Left ventricle myocardium superior (tissue), 1 donor: ENCODE results near the gene ONECUT3. TPM values are rescaled to one million over a fixed set of nuclear protein-coding genes. Genes with fewer than 3 reads are reported as not detected.

Experiments used
- ATAC-seq: fragments of 200-7000 bp; cut with Tn5 transposase; one replicate; pipeline ENCODE4 v1.9.1; 2020; ENCODE audit warnings: mild to moderate bottlenecking, moderate library complexity
- DNase-seq: peaks from one replicate; pipeline ENCODE4 v3.0.0-alpha.2; 2020
- intact Hi-C: fragments of 100-400 bp; cut with micrococcal nuclease; formaldehyde crosslinking; loops from one replicate; pipeline ENCODE4 v1.11.0; 2022
- total RNA-seq: library from RNA; stranded (reverse); fragmentation: NEBNext Ultra II Directional; extraction: Animal tissue kit (Norgen Biotek cat#: 25700); gene quantifications from one replicate; pipeline ENCODE4 v1.2.1, GENCODE V29; 2021
- donor health status: DM: no; HTN: yes; CAD: no; lungs with severe emphysema.

Gene ONECUT3
- total RNA-seq, 1 donor from 2014 or later = not detected

DNA sequence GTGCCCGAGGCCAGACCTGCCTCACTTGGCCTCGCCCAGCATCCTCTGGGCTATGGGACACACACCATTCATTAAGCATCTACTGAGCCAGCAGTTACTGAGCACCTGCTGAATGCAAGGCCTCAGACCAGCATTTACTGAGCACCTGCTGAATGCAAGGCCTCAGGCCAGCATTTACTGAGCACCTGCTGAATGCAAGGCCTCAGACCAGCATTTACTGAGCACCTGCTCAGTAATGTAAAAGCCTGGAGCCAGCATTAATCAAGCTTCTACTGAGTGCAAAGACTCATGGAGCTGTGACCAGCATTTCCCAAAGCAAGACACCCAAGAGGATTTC is 55.1 kb downstream of the ONECUT3 start:
- no peak for ATAC-seq
- intact Hi-C loops = no loop called here
- no peak for DNase-seq

DNA sequence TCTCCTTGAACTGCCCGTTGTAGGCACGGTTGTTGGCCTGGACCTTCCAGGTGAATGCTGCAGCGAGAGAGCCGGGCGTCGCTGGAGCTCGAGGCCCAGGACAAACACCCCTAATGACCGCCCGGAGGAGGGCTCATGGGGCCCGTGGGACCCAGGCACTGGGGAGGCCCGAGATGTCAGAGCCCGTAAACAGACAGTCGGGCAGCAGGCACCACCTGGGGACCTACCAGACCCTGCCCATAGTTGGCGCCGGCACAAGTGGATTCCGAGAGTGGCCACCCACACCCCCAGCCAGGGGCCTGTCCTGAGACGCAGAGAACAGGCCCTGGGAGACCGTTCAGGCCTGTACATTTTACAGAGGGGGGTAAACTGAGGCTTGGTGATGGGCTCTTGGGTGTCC is 56.4 kb downstream of the ONECUT3 start:
- ATAC-seq (no peak), DNase-seq (no peak)
- intact Hi-C loops = no loop called here

- intact Hi-C loops = no loop called here
- no peak for ATAC-seq
- no peak for DNase-seq
These were observed 57.3 kb downstream of the ONECUT3 start for GRCh38 chr19:1810439-1811160.

DNA sequence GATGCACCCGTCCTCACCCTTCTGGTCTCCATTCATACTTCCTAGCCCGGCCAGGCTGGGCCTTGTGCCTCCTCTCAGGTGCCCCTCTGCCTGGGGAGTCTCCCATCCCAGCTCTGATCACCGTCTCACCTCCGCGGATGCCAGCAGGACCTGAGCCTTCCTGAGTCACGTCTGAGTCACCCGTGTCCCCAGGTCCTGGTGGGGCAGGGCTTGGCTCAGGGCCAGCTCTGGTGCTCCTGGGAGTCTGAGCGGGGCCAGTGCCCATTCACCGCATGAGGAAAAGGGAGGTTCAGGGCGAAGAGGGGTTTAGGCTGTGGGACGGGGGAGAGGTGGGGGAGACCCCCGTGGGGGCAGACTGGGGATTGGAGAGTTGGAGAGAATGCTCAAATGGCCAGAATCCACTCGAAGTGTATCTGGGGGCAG is 58.2 kb downstream of the ONECUT3 start:
- DNase-seq (peak; percentile 70), ATAC-seq (no peak)
- intact Hi-C loops = no loop called here

GRCh38 chr19:1811942-1812425 is 58.7 kb downstream of the ONECUT3 start, which contains the start of gene ATP8B3:
Gene ATP8B3 (minus strand): TSS chr19:1812276. CDS start chr19:1811736, 540 bp downstream.
- ATAC-seq = no peak
- intact Hi-C loops = no loop called here
- no peak for DNase-seq

DNA sequence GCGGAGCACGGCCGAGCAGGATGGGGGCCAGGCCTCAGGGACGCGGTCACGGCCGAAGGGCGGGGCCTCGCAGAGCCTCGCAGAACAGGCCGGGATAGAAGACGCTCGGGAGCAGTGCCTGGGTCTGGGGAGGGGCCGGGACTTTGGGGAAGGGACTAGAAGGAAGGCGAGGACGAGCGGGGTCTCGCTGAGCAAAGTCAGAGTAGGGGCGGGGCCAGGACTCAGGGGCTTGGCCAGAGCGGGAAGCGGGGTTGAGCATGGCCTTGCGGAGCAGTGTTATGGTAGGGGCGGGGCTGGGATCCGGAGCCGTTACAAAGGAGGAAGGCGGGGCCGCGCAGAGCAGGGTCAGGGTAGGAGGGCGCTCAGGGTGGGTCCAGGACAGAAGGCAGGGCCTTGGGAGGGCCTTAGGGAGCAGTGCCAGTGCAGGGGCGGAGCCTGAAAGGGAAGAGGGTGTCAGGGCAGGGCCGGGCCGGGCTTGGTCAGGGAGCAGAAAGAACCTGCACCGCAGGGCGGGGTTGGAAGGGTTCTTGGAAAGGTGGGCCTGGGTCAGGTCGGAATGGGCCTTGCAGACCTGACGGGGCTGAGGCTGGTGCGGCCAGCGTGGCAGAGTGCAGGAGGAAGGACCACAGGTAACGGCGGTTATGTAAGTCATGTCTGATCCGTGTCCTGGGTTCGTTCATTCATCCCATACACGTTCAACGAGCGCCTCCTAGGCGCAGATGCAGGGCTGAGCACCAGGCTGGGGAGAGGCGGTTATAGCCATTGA is 59.3 kb downstream of the ONECUT3 start:
- peak; percentile 94 for DNase-seq
- peak; percentile 91 for ATAC-seq
- intact Hi-C loops = no loop called here

DNA sequence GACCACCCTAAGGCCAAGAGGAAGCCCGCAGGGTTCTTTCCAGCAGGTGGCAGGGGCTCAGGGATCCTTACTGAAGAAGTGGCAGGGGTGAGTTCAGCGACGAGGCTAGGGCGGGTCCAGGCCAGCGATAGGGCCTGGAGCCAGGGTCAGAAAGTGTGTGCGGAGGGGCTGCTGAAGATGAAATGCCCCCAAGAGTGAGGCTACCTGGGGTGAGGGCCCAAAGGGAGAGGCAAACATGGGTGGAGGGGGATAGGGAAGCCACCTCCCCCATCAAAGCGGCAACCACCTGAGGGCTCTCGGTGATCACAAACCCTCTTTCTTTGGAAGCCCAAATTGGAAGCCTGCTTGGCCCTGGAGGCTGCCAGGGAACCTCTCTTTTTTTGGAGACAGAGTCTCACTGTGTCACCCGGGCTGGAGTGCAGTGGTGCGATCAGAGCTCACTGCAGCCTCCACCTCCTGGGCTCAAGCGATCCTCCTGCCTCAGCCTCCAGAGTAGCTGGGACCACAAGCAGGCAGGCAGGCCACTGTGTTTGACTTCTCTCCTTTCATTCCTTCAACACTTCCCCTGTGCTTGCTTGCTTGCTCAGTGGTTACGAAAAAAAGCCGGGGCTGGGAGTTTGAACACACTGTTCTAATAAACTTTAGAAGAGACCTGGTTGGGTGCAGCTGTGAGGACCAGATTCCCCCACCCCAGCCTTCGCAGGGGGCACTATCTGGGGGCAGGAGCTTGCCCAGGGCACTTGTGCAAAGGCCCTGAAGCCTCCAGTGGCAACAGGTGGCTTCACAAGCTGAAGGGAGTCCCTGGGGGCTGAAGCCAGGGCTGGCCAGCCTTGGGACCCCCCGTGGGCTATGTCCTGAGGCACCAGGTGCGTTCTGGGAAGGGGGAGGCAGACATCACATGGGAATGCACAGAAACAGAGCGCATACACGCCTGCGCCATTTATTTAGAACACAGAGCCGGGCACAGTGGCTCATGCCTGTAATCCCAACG is 60.2 kb downstream of the ONECUT3 start:
- intact Hi-C loops = no loop called here
- DNase-seq (peak; percentile 21), ATAC-seq (no peak)

- intact Hi-C loops = no loop called here
- ATAC-seq (no peak), DNase-seq (peak; percentile 19)
These were observed 61.1 kb downstream of the ONECUT3 start for GRCh38 chr19:1814391-1814790.

DNA sequence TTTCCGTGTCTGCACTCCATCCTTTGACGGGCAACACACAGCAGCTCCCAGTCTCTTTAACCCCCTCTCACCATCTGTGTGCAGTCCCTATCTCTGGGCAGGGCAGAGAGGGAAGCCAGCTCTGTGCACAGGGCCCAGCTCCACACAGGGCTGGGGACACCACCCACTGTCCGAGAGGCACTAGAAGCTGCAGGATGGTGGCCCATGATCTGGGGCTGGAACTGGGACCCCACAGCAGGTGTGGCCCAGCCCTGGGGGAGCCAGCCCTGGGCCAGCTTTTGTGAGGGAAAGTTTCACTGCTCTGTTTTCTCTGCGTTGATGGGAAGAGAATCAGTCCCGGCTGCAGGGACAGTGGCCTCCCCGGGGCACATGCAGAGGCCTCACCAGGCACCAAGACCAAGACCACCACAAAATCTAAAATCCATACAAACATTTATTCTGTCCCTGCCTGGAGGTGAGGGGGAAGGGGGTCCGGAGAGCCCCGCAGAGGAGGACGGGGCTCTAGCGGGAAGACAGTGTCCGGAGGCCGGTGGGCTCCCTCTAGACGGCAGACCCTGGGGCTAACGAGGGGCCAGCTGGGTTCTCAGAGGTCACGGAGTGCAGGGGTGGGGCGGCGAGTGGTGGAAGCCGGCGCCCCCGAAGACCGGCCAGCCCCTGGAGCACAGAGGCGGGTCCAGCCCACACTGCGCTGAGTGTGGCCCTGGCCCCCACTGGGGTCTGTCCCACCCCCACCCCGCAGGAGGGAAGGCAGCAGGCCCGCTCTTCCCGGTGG is 61.7 kb downstream of the ONECUT3 start:
- intact Hi-C loops = no loop called here
- ATAC-seq = no peak

GRCh38 chr19:1815605-1816529 is 62.6 kb downstream of the ONECUT3 start:
- no peak for ATAC-seq
- intact Hi-C loops = no loop called here
- DNase-seq = peak; percentile 37

More for the DNA sequence above, 61.7 kb downstream of the ONECUT3 start:
- peak; percentile 17 for DNase-seq

GRCh38 chr19:1816530-1817298 is 63.4 kb downstream of the ONECUT3 start:
- DNase-seq (peak; percentile 26), ATAC-seq (no peak)
- intact Hi-C loops = no loop called here

- intact Hi-C loops = no loop called here
- ATAC-seq (peak; percentile 64), DNase-seq (peak; percentile 72)
These were observed 64.4 kb downstream of the ONECUT3 start for GRCh38 chr19:1817553-1818179.

DNA sequence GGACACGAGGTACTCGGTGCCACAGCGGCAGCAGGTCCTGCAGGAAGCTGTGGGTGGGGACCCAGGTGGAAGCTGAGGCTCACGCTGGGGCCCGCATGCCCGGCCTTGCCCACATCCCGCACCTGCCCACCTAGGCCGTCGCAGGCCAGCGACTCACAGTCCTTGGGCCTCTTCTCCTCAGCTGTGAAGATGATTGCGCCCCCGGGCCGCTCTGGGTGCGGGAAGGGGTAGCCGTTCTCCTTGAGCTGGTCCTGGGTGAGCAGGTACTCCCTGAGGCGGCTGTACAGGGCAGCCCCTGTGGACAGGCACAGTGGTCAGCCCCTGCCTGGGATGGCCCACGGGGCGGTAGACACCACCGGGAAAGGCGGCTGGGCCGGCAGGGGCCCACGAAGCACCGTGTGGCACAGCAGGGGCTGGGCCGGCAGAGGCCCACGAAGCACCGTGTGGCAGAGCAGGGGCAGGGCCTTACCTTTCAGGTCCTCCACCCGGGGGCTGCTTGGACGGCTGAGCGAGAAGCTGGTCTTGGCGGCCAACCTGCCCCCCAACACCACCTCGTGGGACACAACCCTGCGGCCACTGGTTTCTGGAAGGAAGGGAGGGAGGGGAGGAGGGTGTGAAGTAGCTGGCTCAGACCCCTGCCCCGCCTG is 65.4 kb downstream of the ONECUT3 start:
- DNase-seq = peak; percentile 23
- intact Hi-C loops = no loop called here
- ATAC-seq = no peak

GRCh38 chr19:1819341-1820255 is 66.3 kb downstream of the ONECUT3 start:
- intact Hi-C loops = no loop called here
- peak; percentile 25 for DNase-seq
- no peak for ATAC-seq

DNA sequence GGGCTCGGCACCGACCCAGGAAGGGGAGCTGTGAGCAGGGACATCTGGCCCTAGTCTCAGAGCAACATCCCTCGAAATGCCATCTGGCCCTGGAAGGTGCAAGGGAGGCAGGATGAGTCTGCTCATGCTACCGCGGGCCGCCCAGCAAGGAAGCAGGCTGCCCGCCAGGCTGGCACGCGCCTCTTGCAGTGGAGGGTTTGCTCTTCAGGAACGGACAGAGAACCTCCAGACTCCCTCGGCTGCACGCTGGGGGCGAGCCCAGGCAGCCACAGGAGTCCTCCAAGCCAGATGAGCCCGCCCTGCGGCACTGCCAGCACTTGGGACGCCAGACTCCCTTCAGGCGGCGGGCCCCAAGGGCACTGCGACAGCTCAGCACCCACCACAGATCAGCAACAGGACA is 68.9 kb downstream of the ONECUT3 start:
- ATAC-seq (no peak), DNase-seq (peak; percentile 19)
- intact Hi-C loops = no loop called here
